ENCODE data around the gene TCF12. TPM values are rescaled to one million over a fixed set of nuclear protein-coding genes. Genes with fewer than 3 reads are reported as not detected.

Gene TCF12
- total and polyA plus RNA-seq, 2 of the 8 experiments (the other 6 are each of a cell fraction or from before 2014, with no cell fraction given), result 85.8 to 101 TPM

GRCh38 chr15:56918046-56918938, at the start of gene TCF12 (continued):
- TF ChIP-seq, protein P1, sequence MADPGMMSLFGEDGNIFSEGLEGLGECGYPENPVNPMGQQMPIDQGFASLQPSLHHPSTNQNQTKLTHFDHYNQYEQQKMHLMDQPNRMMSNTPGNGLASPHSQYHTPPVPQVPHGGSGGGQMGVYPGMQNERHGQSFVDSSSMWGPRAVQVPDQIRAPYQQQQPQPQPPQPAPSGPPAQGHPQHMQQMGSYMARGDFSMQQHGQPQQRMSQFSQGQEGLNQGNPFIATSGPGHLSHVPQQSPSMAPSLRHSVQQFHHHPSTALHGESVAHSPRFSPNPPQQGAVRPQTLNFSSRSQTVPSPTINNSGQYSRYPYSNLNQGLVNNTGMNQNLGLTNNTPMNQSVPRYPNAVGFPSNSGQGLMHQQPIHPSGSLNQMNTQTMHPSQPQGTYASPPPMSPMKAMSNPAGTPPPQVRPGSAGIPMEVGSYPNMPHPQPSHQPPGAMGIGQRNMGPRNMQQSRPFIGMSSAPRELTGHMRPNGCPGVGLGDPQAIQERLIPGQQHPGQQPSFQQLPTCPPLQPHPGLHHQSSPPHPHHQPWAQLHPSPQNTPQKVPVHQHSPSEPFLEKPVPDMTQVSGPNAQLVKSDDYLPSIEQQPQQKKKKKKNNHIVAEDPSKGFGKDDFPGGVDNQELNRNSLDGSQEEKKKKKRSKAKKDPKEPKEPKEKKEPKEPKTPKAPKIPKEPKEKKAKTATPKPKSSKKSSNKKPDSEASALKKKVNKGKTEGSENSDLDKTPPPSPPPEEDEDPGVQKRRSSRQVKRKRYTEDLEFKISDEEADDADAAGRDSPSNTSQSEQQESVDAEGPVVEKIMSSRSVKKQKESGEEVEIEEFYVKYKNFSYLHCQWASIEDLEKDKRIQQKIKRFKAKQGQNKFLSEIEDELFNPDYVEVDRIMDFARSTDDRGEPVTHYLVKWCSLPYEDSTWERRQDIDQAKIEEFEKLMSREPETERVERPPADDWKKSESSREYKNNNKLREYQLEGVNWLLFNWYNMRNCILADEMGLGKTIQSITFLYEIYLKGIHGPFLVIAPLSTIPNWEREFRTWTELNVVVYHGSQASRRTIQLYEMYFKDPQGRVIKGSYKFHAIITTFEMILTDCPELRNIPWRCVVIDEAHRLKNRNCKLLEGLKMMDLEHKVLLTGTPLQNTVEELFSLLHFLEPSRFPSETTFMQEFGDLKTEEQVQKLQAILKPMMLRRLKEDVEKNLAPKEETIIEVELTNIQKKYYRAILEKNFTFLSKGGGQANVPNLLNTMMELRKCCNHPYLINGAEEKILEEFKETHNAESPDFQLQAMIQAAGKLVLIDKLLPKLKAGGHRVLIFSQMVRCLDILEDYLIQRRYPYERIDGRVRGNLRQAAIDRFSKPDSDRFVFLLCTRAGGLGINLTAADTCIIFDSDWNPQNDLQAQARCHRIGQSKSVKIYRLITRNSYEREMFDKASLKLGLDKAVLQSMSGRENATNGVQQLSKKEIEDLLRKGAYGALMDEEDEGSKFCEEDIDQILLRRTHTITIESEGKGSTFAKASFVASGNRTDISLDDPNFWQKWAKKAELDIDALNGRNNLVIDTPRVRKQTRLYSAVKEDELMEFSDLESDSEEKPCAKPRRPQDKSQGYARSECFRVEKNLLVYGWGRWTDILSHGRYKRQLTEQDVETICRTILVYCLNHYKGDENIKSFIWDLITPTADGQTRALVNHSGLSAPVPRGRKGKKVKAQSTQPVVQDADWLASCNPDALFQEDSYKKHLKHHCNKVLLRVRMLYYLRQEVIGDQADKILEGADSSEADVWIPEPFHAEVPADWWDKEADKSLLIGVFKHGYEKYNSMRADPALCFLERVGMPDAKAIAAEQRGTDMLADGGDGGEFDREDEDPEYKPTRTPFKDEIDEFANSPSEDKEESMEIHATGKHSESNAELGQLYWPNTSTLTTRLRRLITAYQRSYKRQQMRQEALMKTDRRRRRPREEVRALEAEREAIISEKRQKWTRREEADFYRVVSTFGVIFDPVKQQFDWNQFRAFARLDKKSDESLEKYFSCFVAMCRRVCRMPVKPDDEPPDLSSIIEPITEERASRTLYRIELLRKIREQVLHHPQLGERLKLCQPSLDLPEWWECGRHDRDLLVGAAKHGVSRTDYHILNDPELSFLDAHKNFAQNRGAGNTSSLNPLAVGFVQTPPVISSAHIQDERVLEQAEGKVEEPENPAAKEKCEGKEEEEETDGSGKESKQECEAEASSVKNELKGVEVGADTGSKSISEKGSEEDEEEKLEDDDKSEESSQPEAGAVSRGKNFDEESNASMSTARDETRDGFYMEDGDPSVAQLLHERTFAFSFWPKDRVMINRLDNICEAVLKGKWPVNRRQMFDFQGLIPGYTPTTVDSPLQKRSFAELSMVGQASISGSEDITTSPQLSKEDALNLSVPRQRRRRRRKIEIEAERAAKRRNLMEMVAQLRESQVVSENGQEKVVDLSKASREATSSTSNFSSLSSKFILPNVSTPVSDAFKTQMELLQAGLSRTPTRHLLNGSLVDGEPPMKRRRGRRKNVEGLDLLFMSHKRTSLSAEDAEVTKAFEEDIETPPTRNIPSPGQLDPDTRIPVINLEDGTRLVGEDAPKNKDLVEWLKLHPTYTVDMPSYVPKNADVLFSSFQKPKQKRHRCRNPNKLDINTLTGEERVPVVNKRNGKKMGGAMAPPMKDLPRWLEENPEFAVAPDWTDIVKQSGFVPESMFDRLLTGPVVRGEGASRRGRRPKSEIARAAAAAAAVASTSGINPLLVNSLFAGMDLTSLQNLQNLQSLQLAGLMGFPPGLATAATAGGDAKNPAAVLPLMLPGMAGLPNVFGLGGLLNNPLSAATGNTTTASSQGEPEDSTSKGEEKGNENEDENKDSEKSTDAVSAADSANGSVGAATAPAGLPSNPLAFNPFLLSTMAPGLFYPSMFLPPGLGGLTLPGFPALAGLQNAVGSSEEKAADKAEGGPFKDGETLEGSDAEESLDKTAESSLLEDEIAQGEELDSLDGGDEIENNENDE (IDR thresholded peaks at IDR 0.05; ENCODE audit: insufficient replicate concordance, low read length), result no peak
- peak; percentile 86 for TF ChIP-seq E2F6 (IDR thresholded peaks at IDR 0.05)
- no peak for TF ChIP-seq ZNF274 (IDR thresholded peaks at IDR 0.05; ENCODE audit: borderline replicate concordance, extremely low read depth, low read length)
- no peak for TF ChIP-seq SRF (IDR thresholded peaks at IDR 0.05; ENCODE audit: low read depth, low read length)
- TF ChIP-seq CBX8 (IDR thresholded peaks at IDR 0.05; ENCODE audit: borderline replicate concordance, low read depth, low read length), result no peak
- TF ChIP-seq, protein P2, sequence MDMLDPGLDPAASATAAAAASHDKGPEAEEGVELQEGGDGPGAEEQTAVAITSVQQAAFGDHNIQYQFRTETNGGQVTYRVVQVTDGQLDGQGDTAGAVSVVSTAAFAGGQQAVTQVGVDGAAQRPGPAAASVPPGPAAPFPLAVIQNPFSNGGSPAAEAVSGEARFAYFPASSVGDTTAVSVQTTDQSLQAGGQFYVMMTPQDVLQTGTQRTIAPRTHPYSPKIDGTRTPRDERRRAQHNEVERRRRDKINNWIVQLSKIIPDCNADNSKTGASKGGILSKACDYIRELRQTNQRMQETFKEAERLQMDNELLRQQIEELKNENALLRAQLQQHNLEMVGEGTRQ (IDR thresholded peaks at IDR 0.05; ENCODE audit: low read length), result no peak
- TF ChIP-seq CEBPB (IDR thresholded peaks at IDR 0.05; ENCODE audit: low read depth, low read length), result no peak; the same call in 1 of the 2 replicates
